GM21447 (cell line): ENCODE data around the gene EDRF1.

ENCODE experiments used
- ATAC-seq: cut with Tn5 transposase; IDR thresholded peaks from one replicate; pipeline ENCODE4 v1.9.1; 2021; ENCODE audit not compliant: unreplicated experiment

Gene EDRF1

GRCh38 chr10:125762692-125763648 is 43.5 kb downstream of the EDRF1 start:
- no peak for ATAC-seq

- no peak for ATAC-seq
These were observed 46.3 kb downstream of the EDRF1 start for GRCh38 chr10:125765835-125766234.

- ATAC-seq = no peak
These were observed 47.0 kb downstream of the EDRF1 start for GRCh38 chr10:125766511-125766910.

GRCh38 chr10:125768219-125768855 is 48.8 kb downstream of the EDRF1 start:
- ATAC-seq = no peak

- no peak for ATAC-seq
These were observed 49.7 kb downstream of the EDRF1 start for GRCh38 chr10:125769175-125769574.

- ATAC-seq = no peak
These were observed 51.3 kb downstream of the EDRF1 start for GRCh38 chr10:125770844-125771243.

- ATAC-seq = no peak
These were observed 52.8 kb downstream of the EDRF1 start for GRCh38 chr10:125772112-125772863.

GRCh38 chr10:125772864-125773180 is 53.3 kb downstream of the EDRF1 start:
- ATAC-seq = no peak

GRCh38 chr10:125773687-125774543 is 54.4 kb downstream of the EDRF1 start:
- ATAC-seq = no peak

GRCh38 chr10:125774581-125775191 is 55.2 kb downstream of the EDRF1 start:
- no peak for ATAC-seq

- no peak for ATAC-seq
These were observed 56.1 kb downstream of the EDRF1 start, which contains the start of gene MMP21 for GRCh38 chr10:125775491-125776106. MMP21 (minus strand) TSS chr10:125775821; CDS start chr10:125775821, 0 bp downstream.

GRCh38 chr10:125777806-125778205 is 58.3 kb downstream of the EDRF1 start:
- no peak for ATAC-seq

- ATAC-seq = no peak
These were observed 59.0 kb downstream of the EDRF1 start for GRCh38 chr10:125778556-125778955.

GRCh38 chr10:125779403-125780327 is 60.2 kb downstream of the EDRF1 start:
- ATAC-seq = no peak

GRCh38 chr10:125781374-125781773 is 61.9 kb downstream of the EDRF1 start:
- ATAC-seq = no peak

GRCh38 chr10:125782054-125782453 is 62.5 kb downstream of the EDRF1 start:
- ATAC-seq = no peak

- no peak for ATAC-seq
These were observed 63.1 kb downstream of the EDRF1 start for GRCh38 chr10:125782616-125783015.

GRCh38 chr10:125783408-125783807 is 63.9 kb downstream of the EDRF1 start:
- ATAC-seq = no peak

GRCh38 chr10:125783957-125784356 is 64.4 kb downstream of the EDRF1 start:
- peak; percentile 87 for ATAC-seq
